DOHH2 (cell line): ENCODE measurements around the gene B3GALT2.

Experiments
- CTCF ChIP-seq: fragments of 200-600 bp; sonication (generic); IDR thresholded peaks from one replicate; pipeline ENCODE4 v1.5.1; 2014; ENCODE audit warnings: antibody characterized with exemption, mild to moderate bottlenecking, low read depth, low read length; ENCODE audit not compliant: poor library complexity, severe bottlenecking
- EZH2phosphoT487 ChIP-seq: fragments of 200-600 bp; sonication (generic); IDR thresholded peaks from 2 replicates; pipeline ENCODE4 v1.6.1; 2017; ENCODE audit warnings: borderline replicate concordance, mild to moderate bottlenecking, antibody characterized with exemption, low read length, moderate library complexity, mixed read lengths

- TF ChIP-seq CTCF (no peak), EZH2phosphoT487 (no peak)
Observed at GRCh38 chr1:193156822-193157142, 29.6 kb downstream of the B3GALT2 start.
